K562 (cell line): ENCODE results near the gene CHMP2A. TPM values are rescaled to one million over a fixed set of nuclear protein-coding genes. Genes with fewer than 3 reads are reported as not detected.

Experiments used
- AFF1 ChIP-seq, 2 experiments: fragments of 450-650 bp; IDR thresholded peaks; 2 replicates each; pipeline ENCODE4 v1.6.1; 2018; ENCODE audit warnings: mild to moderate bottlenecking in 2 of 2, low read depth in 1 of 2; ENCODE audit not compliant: partially characterized antibody in 2 of 2
- CAMTA2 ChIP-seq: fragments of 250-450 bp; sonication (Bioruptor Pico); conservative IDR thresholded peaks from 2 replicates; pipeline ENCODE4 v1.5.1; 2022
- CHAMP1 ChIP-seq: fragments of 450-650 bp; IDR thresholded peaks from 2 replicates; pipeline ENCODE4 v1.6.1; 2016; ENCODE audit warnings: mild to moderate bottlenecking
- CREB5 ChIP-seq: fragments of 250-450 bp; sonication (Bioruptor Pico); IDR thresholded peaks from 2 replicates; pipeline ENCODE4 v1.5.0; 2020; ENCODE audit warnings: mild to moderate bottlenecking
- DLX4 ChIP-seq: fragments of 250-450 bp; sonication (Bioruptor Pico); IDR thresholded peaks from 2 replicates; pipeline ENCODE4 v1.6.1; 2021; ENCODE audit warnings: mild to moderate bottlenecking
- JUN ChIP-seq, 2 experiments: sonication (generic) in 1 of 2; formaldehyde crosslinking in 1 of 2; IDR thresholded peaks; 2 replicates each; pipeline versions ENCODE4 v1.6.1 to v1.8.0; 2012 to 2022; ENCODE audit warnings: borderline replicate concordance in 2 of 2, mild to moderate bottlenecking in 2 of 2, improper control_type of control experiment in 1 of 2, low read depth in 1 of 2, low read length in 1 of 2, missing genetic modification reagents in 1 of 2
- KHSRP ChIP-seq: fragments of 450-650 bp; IDR thresholded peaks from 2 replicates; pipeline ENCODE4 v1.6.1; 2017
- LARP7 ChIP-seq: fragments of 450-650 bp; IDR thresholded peaks from 2 replicates; pipeline ENCODE4 v1.6.1; 2016
- RBFOX2 ChIP-seq: fragments of 200-400 bp; formaldehyde crosslinking; IDR thresholded peaks from 2 replicates; pipeline ENCODE4 v1.6.1; 2017; ENCODE audit warnings: low read depth, mild to moderate bottlenecking, low read length, moderate library complexity
- RBM34 ChIP-seq: fragments of 200-400 bp; formaldehyde crosslinking; IDR thresholded peaks from 2 replicates; pipeline ENCODE4 v1.6.1; 2018; ENCODE audit warnings: low read length, borderline replicate concordance; ENCODE audit not compliant: insufficient read depth
- SRSF7 ChIP-seq: fragments of 200-400 bp; formaldehyde crosslinking; optimal IDR thresholded peaks from 2 replicates; pipeline ENCODE3; 2017; ENCODE audit warnings: mild to moderate bottlenecking, low read depth, low read length
- TGIF2 ChIP-seq: sonication (generic); formaldehyde crosslinking; IDR thresholded peaks from 2 replicates; pipeline ENCODE4 v1.8.1; 2022; ENCODE audit warnings: mild to moderate bottlenecking, missing genetic modification reagents, moderate library complexity
- ZC3H4 ChIP-seq: sonication (generic); formaldehyde crosslinking; IDR thresholded peaks from 2 replicates; pipeline ENCODE4 v1.9.0; 2021; ENCODE audit warnings: missing genetic modification reagents, borderline replicate concordance
- ZNF124 ChIP-seq: sonication (generic); formaldehyde crosslinking; IDR thresholded peaks from 2 replicates; pipeline ENCODE4 v1.8.1; 2022; ENCODE audit warnings: missing genetic modification reagents
- ZNF197 ChIP-seq: fragments of 200-800 bp; sonication (Bioruptor generic); IDR thresholded peaks from 2 replicates; pipeline ENCODE4 v1.6.1; 2016; ENCODE audit warnings: low read depth, missing genetic modification characterization, missing compliant biosample characterization
- ZNF398 ChIP-seq: fragments of 250-450 bp; sonication (Bioruptor Pico); IDR thresholded peaks from 2 replicates; pipeline ENCODE4 v1.8.0; 2021; ENCODE audit warnings: moderate library complexity, mild to moderate bottlenecking, inconsistent platforms
- ZNF444 ChIP-seq: fragments of 250-450 bp; sonication (Bioruptor Pico); IDR thresholded peaks from 2 replicates; pipeline ENCODE4 v1.4.0; 2020; ENCODE audit warnings: mild to moderate bottlenecking, moderate library complexity
- polyA plus RNA-seq, 8 experiments: library from polyadenylated mRNA; depleted of rRNA in 4 of 8; stranded (reverse) in 5 of 8; unstranded in 3 of 8; fragments of >200 nt; fragmentation: Nextera tagmentation in 2 of 8; fragmentation: Illumina TruSeq in 1 of 8; extraction: Ambion mirVana in 2 of 8; extraction: Trizol in 1 of 8; gene quantifications; 2 replicates each; pipeline versions ENCODE4 v1.2.1 to v1.2.3, GENCODE V29; 2011 to 2014; ENCODE audit warnings: inconsistent platforms in 1 of 8, missing spikeins in 1 of 8
- total RNA-seq, 7 experiments: library from RNA; depleted of rRNA in 6 of 7; stranded (reverse); fragments of >200 nt in 6 of 7; fragmentation: Illumina TruSeq in 2 of 7; extraction: Trizol in 2 of 7; gene quantifications; 2 replicates each; pipeline versions ENCODE4 v1.2.1 to v1.2.3, GENCODE V29; 2011 to 2021; ENCODE audit warnings: low replicate concordance in 1 of 7

CHMP2A gene
- total and polyA plus RNA-seq, 9 of the 15 experiments (the other 6 are each of a cell fraction or from before 2014, with no cell fraction given), result 57.6 to 159 (median 87.2) TPM

- TF ChIP-seq CHAMP1 (no peak), ZNF444 (CRISPR knock-in tag) (no peak), TGIF2 (CRISPR knock-in tag) (no peak), ZC3H4 (CRISPR knock-in tag) (0 out of 2 replicates have a peak, but pooled peaks have one; percentile 82), ZNF197 (CRISPR knock-in tag) (0 out of 2 replicates have a peak, but pooled peaks have one; percentile 55), LARP7 (no peak), KHSRP (no peak), SRSF7 (no peak), JUN (IDR thresholded peaks at IDR 0.05; ENCODE audit: borderline replicate concordance, low read depth, low read length) (peak; percentile 39; the same call in 1 of the 2 replicates), JUN (CRISPR knock-in tag; IDR thresholded peaks at IDR 0.05; ENCODE audit: borderline replicate concordance) (no peak), RBFOX2 (peak; percentile 86), CREB5 (no peak), RBM34 (no peak), CAMTA2 (CRISPR knock-in tag) (no peak), DLX4 (no peak), ZNF124 (CRISPR knock-in tag) (no peak), ZNF398 (no peak), AFF1 (IDR thresholded peaks at IDR 0.05; ENCODE audit: low read depth in 1 of 2, partially characterized antibody in 2 of 2) (peak in 1 of 2 experiments; percentile 47)
These were observed 4.5 kb upstream of the CHMP2A start (continued) for GRCh38 chr19:58559275-58560006.
